GM21717 (cell line): ENCODE measurements around the gene PAK6.

Experiments used
- ATAC-seq: cut with Tn5 transposase; IDR thresholded peaks from one replicate; pipeline ENCODE4 v1.9.1; 2021; ENCODE audit warnings: mild to moderate bottlenecking, moderate library complexity; ENCODE audit not compliant: unreplicated experiment

PAK6 gene

DNA sequence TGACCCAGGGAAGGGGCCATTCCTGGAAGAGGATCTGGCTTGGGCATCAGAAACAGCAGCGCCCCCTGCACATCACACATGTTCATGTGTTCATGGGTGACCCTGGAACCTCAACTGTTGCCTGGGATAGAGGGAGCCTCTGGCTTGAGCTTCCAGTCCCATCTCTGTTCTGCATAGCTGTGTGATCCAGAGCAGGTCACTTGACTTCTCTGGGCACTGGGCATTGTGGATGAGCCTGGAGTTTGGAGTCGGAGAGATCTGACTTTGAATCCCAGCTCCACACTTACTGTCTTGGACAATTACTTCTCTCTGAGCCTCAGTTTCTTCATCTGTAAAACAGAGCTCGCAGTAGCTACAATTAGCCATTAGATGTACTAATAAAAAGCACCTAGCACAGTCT lies 15.6 kb downstream of the PAK6 start:
- ATAC-seq: no peak

- no peak for ATAC-seq
These were observed 16.2 kb downstream of the PAK6 start for GRCh38 chr15:40255033-40255432.

DNA sequence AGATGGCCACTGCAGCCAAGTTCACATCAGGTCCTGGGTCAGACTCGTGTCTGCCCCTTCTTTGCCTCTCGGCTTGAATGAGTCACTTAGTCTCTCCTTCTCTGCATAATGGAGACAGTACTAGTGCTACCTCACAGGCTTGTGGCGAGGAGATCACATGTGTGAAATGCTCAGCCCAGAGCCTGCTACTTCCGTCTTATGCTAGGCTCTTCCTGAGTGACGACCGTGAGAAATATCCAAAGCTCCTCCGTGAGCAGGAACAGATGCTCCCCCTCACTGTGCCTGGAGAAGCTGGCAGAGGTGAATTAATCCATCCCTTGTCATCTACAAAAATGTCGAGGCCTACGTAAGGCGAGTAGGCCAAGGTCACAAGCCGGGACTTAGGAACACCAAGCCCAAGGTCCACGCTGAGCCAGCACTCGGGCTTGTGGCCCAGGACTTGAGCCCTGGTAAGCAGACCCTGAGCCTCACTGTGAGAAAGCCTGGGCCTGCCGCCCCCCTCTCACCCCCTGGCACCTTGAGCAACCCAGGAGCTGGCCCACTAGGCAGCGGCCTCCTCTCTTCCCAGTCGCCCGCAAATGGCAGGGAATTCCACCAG lies 17.9 kb downstream of the PAK6 start:
- ATAC-seq: no peak

- ATAC-seq: no peak
These were observed 19.0 kb downstream of the PAK6 start for GRCh38 chr15:40257656-40258450.

- ATAC-seq: no peak
These were observed 19.7 kb downstream of the PAK6 start for GRCh38 chr15:40258544-40258943.

GRCh38 chr15:40259021-40259420 lies 20.2 kb downstream of the PAK6 start:
- no peak for ATAC-seq

DNA sequence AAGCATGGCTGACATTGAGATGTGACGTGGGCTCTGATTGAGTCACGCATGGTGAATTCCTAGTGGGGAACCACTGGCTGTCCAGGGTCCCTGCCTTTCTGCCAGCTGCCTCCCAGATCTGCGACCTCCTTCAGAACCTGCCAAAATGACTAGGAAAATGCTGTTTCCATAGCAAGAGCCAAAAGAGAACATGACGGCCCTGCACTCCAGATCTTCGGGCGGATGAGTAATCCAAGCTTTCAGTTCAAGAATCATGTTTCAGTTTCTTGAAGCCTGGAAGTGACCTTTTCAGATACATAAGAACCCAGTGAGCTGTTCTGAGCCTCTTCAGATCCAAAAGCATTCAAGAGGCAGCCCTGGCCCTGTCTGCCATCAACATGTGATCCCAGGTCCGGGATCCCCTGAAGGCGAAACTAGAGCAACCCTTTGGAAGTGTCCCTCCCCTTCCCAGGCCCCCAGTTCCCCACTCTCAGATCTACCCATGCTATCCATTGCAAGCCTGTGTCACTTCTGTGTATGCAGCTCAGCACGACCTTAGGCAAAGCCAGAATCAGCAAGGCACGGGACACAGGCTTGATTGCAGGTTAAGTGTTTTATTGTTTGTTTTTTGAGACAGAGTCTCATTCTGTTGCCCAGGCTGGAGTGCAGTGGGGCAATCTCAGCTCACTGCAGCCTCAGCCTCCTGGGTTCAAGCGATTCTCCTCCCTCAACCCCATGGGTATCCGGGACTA lies 24.3 kb downstream of the PAK6 start:
- ATAC-seq: no peak

- no peak for ATAC-seq
These were observed 25.7 kb downstream of the PAK6 start for GRCh38 chr15:40264321-40265153.

DNA sequence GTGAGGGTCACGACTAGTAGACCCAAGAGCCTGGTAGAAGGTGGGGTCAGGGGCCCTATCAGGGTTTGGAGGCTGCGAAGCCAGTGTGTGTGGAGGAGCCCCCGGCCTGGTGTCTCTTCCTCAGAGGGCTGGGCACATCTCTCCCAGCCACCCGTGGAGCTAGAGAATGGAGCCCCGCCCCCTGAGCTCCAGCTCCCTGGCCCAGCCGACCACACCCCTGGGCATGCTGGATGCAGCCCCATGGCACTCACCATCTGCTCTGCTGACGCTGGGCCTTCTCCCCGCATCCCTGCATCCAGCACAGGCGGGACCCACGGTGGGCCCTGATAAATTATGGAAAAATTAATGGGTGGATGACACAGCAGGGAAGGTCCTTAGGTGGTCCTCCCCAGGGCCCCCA lies 26.5 kb downstream of the PAK6 start:
- no peak for ATAC-seq

DNA sequence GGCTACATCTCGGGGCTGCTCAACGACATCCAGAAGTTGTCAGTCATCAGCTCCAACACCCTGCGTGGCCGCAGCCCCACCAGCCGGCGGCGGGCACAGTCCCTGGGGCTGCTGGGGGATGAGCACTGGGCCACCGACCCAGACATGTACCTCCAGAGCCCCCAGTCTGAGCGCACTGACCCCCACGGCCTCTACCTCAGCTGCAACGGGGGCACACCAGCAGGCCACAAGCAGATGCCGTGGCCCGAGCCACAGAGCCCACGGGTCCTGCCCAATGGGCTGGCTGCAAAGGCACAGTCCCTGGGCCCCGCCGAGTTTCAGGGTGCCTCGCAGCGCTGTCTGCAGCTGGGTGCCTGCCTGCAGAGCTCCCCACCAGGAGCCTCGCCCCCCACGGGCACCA lies 27.0 kb downstream of the PAK6 start:
- no peak for ATAC-seq

DNA sequence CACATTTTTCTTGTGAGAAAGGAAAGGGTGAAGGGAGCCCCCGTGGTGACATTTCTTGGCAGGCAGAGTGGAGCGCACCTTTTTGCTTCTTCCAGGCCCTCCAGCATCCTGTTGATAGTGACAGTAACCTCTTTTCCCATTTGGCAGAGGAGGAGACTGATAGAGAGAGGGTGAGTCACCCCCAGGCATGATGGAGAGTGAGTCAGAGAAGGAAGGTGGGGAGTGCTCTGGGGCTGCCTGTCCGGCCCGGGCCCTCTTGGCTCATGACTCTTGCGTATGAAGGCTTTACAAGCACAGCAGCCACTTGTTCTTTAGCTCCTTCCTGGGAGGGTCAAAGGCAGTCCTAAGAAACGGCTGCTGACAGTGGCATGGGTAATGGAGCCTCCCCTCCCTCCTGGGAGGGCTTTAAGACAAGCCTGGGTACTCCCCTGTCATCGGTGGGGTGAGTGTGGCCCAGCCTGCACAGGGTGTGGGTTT lies 28.0 kb downstream of the PAK6 start:
- ATAC-seq: no peak

GRCh38 chr15:40267670-40268069 lies 28.8 kb downstream of the PAK6 start:
- ATAC-seq: no peak

GRCh38 chr15:40269604-40270003 lies 30.7 kb downstream of the PAK6 start:
- ATAC-seq: no peak

DNA sequence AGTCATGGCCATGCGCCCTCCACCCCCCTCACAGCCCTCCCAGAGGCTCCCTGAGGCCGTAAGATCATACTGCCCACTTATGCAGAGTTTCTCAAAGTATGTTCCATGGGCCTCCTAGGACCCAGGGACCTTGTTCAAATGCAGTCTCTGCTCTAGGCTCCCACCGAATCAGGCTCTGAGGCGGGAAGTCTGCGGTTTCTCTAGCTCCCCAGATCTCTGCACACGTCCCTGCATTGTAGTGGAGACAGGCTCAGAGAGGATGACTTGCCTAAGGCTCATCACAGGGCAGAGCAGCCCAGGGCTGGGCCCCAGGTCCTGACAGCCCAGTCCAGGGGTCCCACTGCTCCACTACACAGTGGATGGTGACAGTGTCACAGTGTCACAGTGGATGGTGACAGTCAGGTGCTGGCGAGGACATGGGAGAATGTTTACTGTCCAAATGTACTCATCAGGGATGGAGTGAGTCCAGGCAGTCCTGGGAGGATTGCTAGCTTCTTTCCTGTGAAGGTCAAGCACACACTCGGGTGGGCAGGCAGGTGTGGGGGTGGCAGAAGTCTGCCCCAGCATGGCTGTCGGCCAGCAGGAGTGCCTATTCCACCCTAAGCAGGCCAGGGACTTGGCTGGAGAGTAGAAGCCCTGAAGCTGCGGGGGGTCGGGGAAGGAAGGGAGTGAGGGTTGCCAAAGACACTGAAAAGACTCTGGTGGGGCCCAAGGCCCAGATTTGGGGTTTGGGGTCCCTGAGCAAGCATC lies 31.6 kb downstream of the PAK6 start:
- no peak for ATAC-seq

DNA sequence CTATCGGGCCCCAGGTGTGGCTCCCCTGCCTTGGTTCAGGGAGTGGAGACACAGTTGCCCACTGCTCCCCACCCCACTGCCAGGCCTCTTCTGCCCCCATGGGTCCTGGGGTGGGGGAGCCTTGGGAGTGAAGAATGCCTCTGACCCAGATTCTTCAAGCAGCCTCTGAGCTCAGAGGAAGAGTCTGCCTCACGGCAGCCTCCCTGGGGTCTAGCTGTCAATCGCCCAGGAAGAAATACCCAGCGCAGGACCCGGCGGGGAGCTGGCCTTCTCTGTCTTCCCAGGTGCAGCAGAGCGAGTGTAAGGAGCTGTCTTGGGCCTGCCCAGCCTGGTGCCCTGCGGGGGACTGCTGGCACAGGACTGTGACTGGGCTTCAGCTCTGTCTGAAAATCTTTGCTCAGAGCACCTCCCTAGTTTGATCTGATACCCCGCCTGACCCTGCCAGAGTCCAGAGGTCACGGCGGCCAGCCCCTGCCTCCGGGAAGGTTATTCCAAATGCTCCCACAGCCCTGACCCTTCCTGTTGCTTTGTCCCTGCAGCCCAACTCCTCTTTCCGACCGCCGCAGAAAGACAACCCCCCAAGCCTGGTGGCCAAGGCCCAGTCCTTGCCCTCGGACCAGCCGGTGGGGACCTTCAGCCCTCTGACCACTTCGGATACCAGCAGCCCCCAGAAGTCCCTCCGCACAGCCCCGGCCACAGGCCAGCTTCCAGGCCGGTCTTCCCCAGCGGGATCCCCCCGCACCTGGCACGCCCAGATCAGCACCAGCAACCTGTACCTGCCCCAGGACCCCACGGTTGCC lies 33.0 kb downstream of the PAK6 start:
- ATAC-seq: no peak

- ATAC-seq: no peak
These were observed 33.7 kb downstream of the PAK6 start for GRCh38 chr15:40272485-40273056.

DNA sequence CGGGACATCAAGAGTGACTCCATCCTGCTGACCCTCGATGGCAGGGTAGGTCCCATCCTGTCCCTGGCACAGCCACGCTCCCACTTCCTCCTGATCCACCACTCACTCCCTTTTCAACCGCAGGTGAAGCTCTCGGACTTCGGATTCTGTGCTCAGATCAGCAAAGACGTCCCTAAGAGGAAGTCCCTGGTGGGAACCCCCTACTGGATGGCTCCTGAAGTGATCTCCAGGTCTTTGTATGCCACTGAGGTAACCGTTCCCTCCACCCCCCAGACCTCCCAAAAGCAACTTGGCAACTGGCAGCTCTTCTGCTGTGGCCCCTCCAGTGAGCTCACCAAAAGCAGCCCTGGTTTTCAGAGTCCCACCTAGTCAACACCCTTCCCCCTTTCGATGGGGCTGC lies 34.6 kb downstream of the PAK6 start:
- no peak for ATAC-seq

GRCh38 chr15:40274350-40275274 lies 35.7 kb downstream of the PAK6 start:
- ATAC-seq: no peak
